HepG2 (cell line): ENCODE results near the gene ZNF670. TPM values are rescaled to one million over a fixed set of nuclear protein-coding genes. Genes with fewer than 3 reads are reported as not detected.

Experiments used
- GABPB1 ChIP-seq: IDR thresholded peaks from 2 replicates; pipeline ENCODE4 v1.6.1; 2016; ENCODE audit warnings: mild to moderate bottlenecking, missing genetic modification reagents, moderate library complexity, missing compliant biosample characterization
- GATAD2A ChIP-seq: IDR thresholded peaks from 2 replicates; pipeline ENCODE4 v1.6.1; 2016
- JUND ChIP-seq: sonication (generic); formaldehyde crosslinking; IDR thresholded peaks from 2 replicates; pipeline ENCODE4 v1.8.0; 2022; ENCODE audit warnings: mild to moderate bottlenecking, missing genetic modification reagents
- NFE2L2 ChIP-seq: fragments of 150-350 bp; IDR thresholded peaks from 2 replicates; pipeline ENCODE4 v1.6.1; 2014; ENCODE audit warnings: low read length
- NFYC ChIP-seq: IDR thresholded peaks from 2 replicates; pipeline ENCODE4 v1.6.1; 2016; ENCODE audit warnings: missing genetic modification reagents, missing compliant biosample characterization
- NR2F6 ChIP-seq, 2 experiments: IDR thresholded peaks; 2 replicates each; pipeline ENCODE4 v1.6.1; 2016; ENCODE audit warnings: antibody characterized with exemption in 1 of 2, mild to moderate bottlenecking in 1 of 2
- RXRA ChIP-seq: sonication (generic); formaldehyde crosslinking; IDR thresholded peaks from 2 replicates; pipeline ENCODE4 v1.5.1; 2020; ENCODE audit warnings: missing genetic modification reagents
- ZNF224 ChIP-seq: sonication (generic); formaldehyde crosslinking; IDR thresholded peaks from 2 replicates; pipeline ENCODE4 v1.5.0; 2020; ENCODE audit warnings: mild to moderate bottlenecking, missing genetic modification reagents
- polyA plus RNA-seq, 8 experiments: library from polyadenylated mRNA; depleted of rRNA in 3 of 8; stranded (reverse) in 7 of 8; unstranded in 1 of 8; fragments of >200 nt; fragmentation: Illumina TruSeq in 4 of 8; extraction: Trizol in 4 of 8; gene quantifications; 2 replicates each; pipeline versions ENCODE4 v1.2.1 to v1.2.3, GENCODE V29; 2011 to 2016; ENCODE audit warnings: low read depth in 4 of 8, missing spikeins in 1 of 8, mixed read lengths in 1 of 8; ENCODE audit not compliant: insufficient read depth in 1 of 8
- total RNA-seq, 5 experiments: library from RNA; depleted of rRNA; stranded (reverse); fragments of >200 nt; fragmentation: Illumina TruSeq; extraction: Trizol; gene quantifications; 2 replicates each; pipeline ENCODE4 v1.2.3, GENCODE V29; 2016; ENCODE audit warnings: low read depth in 1 of 5
- TF ChIP-seq, protein P1 (sequence below): sonication (generic); formaldehyde crosslinking; IDR thresholded peaks from 2 replicates; pipeline ENCODE4 v1.8.0; 2022; ENCODE audit warnings: missing genetic modification reagents, mild to moderate bottlenecking, borderline replicate concordance
- TF ChIP-seq, protein P2 (sequence below), 2 experiments: fragments of 450-650 bp in 1 of 2; sonication (generic) in 1 of 2; formaldehyde crosslinking; IDR thresholded peaks; 2 replicates each; pipeline versions ENCODE4 v1.5.0 to v1.8.0; 2020 to 2022; ENCODE audit warnings: mild to moderate bottlenecking in 1 of 2, missing genetic modification reagents in 1 of 2
- TF ChIP-seq, protein P3 (sequence below): IDR thresholded peaks from 2 replicates; pipeline ENCODE4 v1.6.1; 2016; ENCODE audit warnings: mild to moderate bottlenecking, missing biosample characterization, missing genetic modification reagents
- TF ChIP-seq, protein P4 (sequence below): sonication (generic); formaldehyde crosslinking; IDR thresholded peaks from 2 replicates; pipeline ENCODE4 v1.4.0; 2020; ENCODE audit warnings: missing genetic modification reagents, borderline replicate concordance

Gene ZNF670
- total and polyA plus RNA-seq, 2 of the 13 experiments (the other 11 are each of a cell fraction or from before 2014, with no cell fraction given) = 4.2 to 10.9 TPM

DNA sequence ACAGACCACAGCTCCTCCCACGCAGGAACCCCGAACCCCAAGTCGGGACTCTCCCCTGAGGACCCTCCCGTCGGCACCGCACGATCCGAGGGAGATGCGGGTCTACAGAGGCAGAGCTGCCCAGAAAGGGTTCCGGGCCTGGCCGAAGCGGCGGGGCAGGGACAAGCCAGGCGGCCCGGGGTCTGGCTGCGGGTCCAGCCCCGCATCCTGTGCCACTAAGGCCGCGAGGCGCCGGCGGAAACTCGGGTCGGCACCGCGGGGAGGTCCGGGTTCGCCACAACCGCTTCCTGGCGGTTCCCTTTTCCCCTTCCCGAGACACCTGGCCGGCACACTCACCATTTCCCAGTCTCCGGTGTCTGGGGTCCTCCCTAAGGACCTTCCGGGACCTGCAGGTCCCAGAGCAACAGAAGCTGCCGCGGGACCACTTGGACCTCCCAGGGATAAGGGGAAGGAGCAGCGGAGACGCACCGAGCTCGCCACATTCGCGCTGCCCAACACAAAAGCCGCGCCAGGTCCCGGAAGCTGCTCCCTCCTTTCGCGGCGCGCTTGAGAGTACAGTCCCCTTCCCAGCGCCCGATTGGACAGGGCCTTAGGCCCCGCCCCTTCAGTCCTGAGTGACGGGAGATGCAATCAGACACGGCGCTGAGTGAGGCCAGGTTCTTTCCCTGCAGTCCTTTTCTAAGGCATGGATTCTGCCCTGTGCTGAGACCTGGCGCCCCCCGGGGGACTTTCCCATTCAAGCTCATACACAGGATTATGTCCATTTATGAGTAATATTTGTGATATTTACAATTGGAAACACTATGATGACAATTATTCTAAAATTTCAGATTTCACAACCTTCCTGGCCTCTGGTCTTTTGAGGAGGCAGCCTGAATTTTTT, at the start of gene ZNF670 (continued):
- TF ChIP-seq, protein P1, sequence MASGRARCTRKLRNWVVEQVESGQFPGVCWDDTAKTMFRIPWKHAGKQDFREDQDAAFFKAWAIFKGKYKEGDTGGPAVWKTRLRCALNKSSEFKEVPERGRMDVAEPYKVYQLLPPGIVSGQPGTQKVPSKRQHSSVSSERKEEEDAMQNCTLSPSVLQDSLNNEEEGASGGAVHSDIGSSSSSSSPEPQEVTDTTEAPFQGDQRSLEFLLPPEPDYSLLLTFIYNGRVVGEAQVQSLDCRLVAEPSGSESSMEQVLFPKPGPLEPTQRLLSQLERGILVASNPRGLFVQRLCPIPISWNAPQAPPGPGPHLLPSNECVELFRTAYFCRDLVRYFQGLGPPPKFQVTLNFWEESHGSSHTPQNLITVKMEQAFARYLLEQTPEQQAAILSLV (CRISPR knock-in tag) = no peak
- TF ChIP-seq ZNF224 (CRISPR knock-in tag) (no peak), GABPB1 (CRISPR knock-in tag) (peak; percentile 88), JUND (CRISPR knock-in tag) (no peak), NR2F6 (IDR thresholded peaks at IDR 0.05) (no peak; the same call in 1 of the 2 replicates), NR2F6 (CRISPR knock-in tag; IDR thresholded peaks at IDR 0.05) (peak; percentile 18; the same call in 1 of the 2 replicates), RXRA (CRISPR knock-in tag) (no peak; the same call in 1 of the 2 replicates), NFYC (CRISPR knock-in tag) (peak; percentile 78), NFE2L2 (no peak), GATAD2A (CRISPR knock-in tag) (peak; percentile 26; the same call in 1 of the 2 replicates)
- TF ChIP-seq, protein P2, sequence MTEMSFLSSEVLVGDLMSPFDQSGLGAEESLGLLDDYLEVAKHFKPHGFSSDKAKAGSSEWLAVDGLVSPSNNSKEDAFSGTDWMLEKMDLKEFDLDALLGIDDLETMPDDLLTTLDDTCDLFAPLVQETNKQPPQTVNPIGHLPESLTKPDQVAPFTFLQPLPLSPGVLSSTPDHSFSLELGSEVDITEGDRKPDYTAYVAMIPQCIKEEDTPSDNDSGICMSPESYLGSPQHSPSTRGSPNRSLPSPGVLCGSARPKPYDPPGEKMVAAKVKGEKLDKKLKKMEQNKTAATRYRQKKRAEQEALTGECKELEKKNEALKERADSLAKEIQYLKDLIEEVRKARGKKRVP (CRISPR knock-in tag; IDR thresholded peaks at IDR 0.05) = no peak
- TF ChIP-seq, protein P3, sequence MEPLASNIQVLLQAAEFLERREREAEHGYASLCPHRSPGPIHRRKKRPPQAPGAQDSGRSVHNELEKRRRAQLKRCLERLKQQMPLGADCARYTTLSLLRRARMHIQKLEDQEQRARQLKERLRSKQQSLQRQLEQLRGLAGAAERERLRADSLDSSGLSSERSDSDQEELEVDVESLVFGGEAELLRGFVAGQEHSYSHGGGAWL (CRISPR knock-in tag) = peak; percentile 47; the same call in 1 of the 2 replicates
- TF ChIP-seq, protein P4, sequence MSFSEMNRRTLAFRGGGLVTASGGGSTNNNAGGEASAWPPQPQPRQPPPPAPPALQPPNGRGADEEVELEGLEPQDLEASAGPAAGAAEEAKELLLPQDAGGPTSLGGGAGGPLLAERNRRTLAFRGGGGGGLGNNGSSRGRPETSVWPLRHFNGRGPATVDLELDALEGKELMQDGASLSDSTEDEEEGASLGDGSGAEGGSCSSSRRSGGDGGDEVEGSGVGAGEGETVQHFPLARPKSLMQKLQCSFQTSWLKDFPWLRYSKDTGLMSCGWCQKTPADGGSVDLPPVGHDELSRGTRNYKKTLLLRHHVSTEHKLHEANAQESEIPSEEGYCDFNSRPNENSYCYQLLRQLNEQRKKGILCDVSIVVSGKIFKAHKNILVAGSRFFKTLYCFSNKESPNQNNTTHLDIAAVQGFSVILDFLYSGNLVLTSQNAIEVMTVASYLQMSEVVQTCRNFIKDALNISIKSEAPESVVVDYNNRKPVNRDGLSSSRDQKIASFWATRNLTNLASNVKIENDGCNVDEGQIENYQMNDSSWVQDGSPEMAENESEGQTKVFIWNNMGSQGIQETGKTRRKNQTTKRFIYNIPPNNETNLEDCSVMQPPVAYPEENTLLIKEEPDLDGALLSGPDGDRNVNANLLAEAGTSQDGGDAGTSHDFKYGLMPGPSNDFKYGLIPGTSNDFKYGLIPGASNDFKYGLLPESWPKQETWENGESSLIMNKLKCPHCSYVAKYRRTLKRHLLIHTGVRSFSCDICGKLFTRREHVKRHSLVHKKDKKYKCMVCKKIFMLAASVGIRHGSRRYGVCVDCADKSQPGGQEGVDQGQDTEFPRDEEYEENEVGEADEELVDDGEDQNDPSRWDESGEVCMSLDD (CRISPR knock-in tag) = no peak
